ENCODE data around the gene ZNF580.

GRCh38 chr19:55677572-55678028 is 36.8 kb downstream of the ZNF580 start:
- TF ChIP-seq POLR2A (IDR thresholded peaks at IDR 0.05; ENCODE audit: low read length) (no peak), GATA1 (IDR thresholded peaks at IDR 0.05; ENCODE audit: low read depth, low read length) (no peak)
